NCI-H526 treated with DMSO at 0.1 percent for 48 hours (cell line): ENCODE measurements around the gene TEKTIP1.

Experiments used
- DNase-seq: peaks from one replicate; lab custom pipeline; 2025; lab: John Stamatoyannopoulos, UW

The TEKTIP1 gene

GRCh38 chr19:3585301-3586126 lies 46.5 kb downstream of the TEKTIP1 start, which contains the start of gene GIPC3:
Gene GIPC3, plus strand, starts transcription at chr19:3585478. Its CDS starts 120 bp downstream, at chr19:3585598.
- DNase-seq: no peak

- no peak for DNase-seq
These were observed 47.2 kb downstream of the TEKTIP1 start for GRCh38 chr19:3586127-3586626.

- DNase-seq: no peak
These were observed 47.9 kb downstream of the TEKTIP1 start for GRCh38 chr19:3586707-3587346.

- DNase-seq: no peak
These were observed 50.5 kb downstream of the TEKTIP1 start for GRCh38 chr19:3589439-3589838.

GRCh38 chr19:3589949-3590348 lies 51.0 kb downstream of the TEKTIP1 start:
- DNase-seq: no peak

- no peak for DNase-seq
These were observed 52.2 kb downstream of the TEKTIP1 start for GRCh38 chr19:3590991-3591659.

GRCh38 chr19:3591876-3592613 lies 53.1 kb downstream of the TEKTIP1 start:
- no peak for DNase-seq

- DNase-seq: no peak
These were observed 54.2 kb downstream of the TEKTIP1 start for GRCh38 chr19:3593156-3593555.
